Mammary epithelial cell (primary cell): ENCODE results near the gene HAL.

Experiments
- CTCF ChIP-seq, 2 donors: IDR thresholded peaks in 1 of 2; conservative IDR thresholded peaks in 1 of 2; 2 replicates each; pipeline ENCODE4 v1.5.1; 2011 to 2012; ENCODE audit warnings: inconsistent platforms in 2 of 2, low read length in 2 of 2, mild to moderate bottlenecking in 2 of 2, control low read depth in 1 of 2, low read depth in 1 of 2; ENCODE audit not compliant: insufficient read depth in 1 of 2; ENCODE audit errors: extremely low read depth in 1 of 2
- EZH2 ChIP-seq: IDR thresholded peaks from 2 replicates; pipeline ENCODE4 v1.6.1; 2012; ENCODE audit warnings: low read length, inconsistent platforms, borderline replicate concordance

GRCh38 chr12:95966287-95966870 lies 29.8 kb downstream of the HAL start:
- TF ChIP-seq CTCF (conservative IDR thresholded peaks at IDR 0.05 in 1 of 2, IDR thresholded peaks at IDR 0.05 in 1 of 2; ENCODE audit: extremely low read depth in 1 of 2, insufficient read depth in 1 of 2, low read depth in 1 of 2, low read length in 2 of 2) (no peak), EZH2 (no peak)
